GM12872 (cell line): ENCODE results near the gene GRIN2D.

Experiments used
- CTCF ChIP-seq: IDR thresholded peaks from 3 replicates; pipeline ENCODE4 v1.5.1; 2011; ENCODE audit warnings: low read depth, mild to moderate bottlenecking, low read length, moderate library complexity; ENCODE audit not compliant: insufficient read depth

GRIN2D gene

GRCh38 chr19:48373567-48373966 lies 19.9 kb upstream of the GRIN2D start:
- TF ChIP-seq CTCF, result no peak

GRCh38 chr19:48378194-48378570 lies 15.3 kb upstream of the GRIN2D start:
- TF ChIP-seq CTCF, result no peak

- TF ChIP-seq CTCF, result no peak
These were observed 14.4 kb upstream of the GRIN2D start for GRCh38 chr19:48379058-48379457.

- TF ChIP-seq CTCF, result no peak
These were observed 12.1 kb upstream of the GRIN2D start for GRCh38 chr19:48381178-48381950.

- no peak for TF ChIP-seq CTCF
These were observed 11.2 kb upstream of the GRIN2D start for GRCh38 chr19:48382286-48382685.

- TF ChIP-seq CTCF, result no peak
These were observed 7.9 kb upstream of the GRIN2D start for GRCh38 chr19:48385461-48386087.

- no peak for TF ChIP-seq CTCF
These were observed 6.5 kb upstream of the GRIN2D start for GRCh38 chr19:48386981-48387380.
